ENCODE results near the gene MAD1L1. TPM values are rescaled to one million over a fixed set of nuclear protein-coding genes. Genes with fewer than 3 reads are reported as not detected.
A peak's percentile ranks its signal among the peaks of the same experiment; 100 is the strongest.

The MAD1L1 gene
- total RNA-seq, 1 experiment from 2014 or later, result 43.8 TPM

GRCh38 chr7:2199956-2200583 lies 32.7 kb downstream of the MAD1L1 start:
- peak overlapping the region; percentile 31; the same call in 1 of the 2 replicates for H3K27ac Mint-ChIP-seq
- CTCF ChIA-PET, result interaction anchor here (1.4 kb wide), 1 partner anchor 9 kb away, joined by 7 read pairs; no protein-coding TSS in a partner anchor
- TF ChIP-seq TEAD4 (CRISPR knock-in tag; IDR thresholded peaks at IDR 0.05), result no peak
- no peak for TF ChIP-seq FOXJ3 (CRISPR knock-in tag; IDR thresholded peaks at IDR 0.05; ENCODE audit: borderline replicate concordance)
- no peak for TF ChIP-seq ZNF281 (CRISPR knock-in tag; IDR thresholded peaks at IDR 0.05)
- TF ChIP-seq ZNF138 (CRISPR knock-in tag; conservative IDR thresholded peaks at IDR 0.05), result no peak
- TF ChIP-seq CREB1 (CRISPR knock-in tag; IDR thresholded peaks at IDR 0.05), result no peak

GRCh38 chr7:2199528-2199927 lies 33.2 kb downstream of the MAD1L1 start:
- no peak overlapping the region for H3K27ac Mint-ChIP-seq
- no peaks in the 10 kb centered on the region for H3K4me1 Mint-ChIP-seq
- H3K36me3 Mint-ChIP-seq, result peaks cover 37% of the 10 kb centered on the region
- TF ChIP-seq IRF2 (CRISPR knock-in tag; IDR thresholded peaks at IDR 0.05; ENCODE audit: borderline replicate concordance, low read depth) (no peak), KAT7 (CRISPR knock-in tag; IDR thresholded peaks at IDR 0.05; ENCODE audit: borderline replicate concordance) (no peak), JAZF1 (CRISPR knock-in tag; IDR thresholded peaks at IDR 0.05) (no peak), CBFB (CRISPR knock-in tag; IDR thresholded peaks at IDR 0.05; ENCODE audit: low read depth) (no peak), ARID4B (CRISPR knock-in tag; IDR thresholded peaks at IDR 0.05; ENCODE audit: borderline replicate concordance) (no peak), GTF2I (CRISPR knock-in tag; conservative IDR thresholded peaks at IDR 0.05) (no peak), RELA (CRISPR knock-in tag; IDR thresholded peaks at IDR 0.05; ENCODE audit: borderline replicate concordance) (no peak), NFATC4 (CRISPR knock-in tag; IDR thresholded peaks at IDR 0.05) (no peak), USF2 (CRISPR knock-in tag; IDR thresholded peaks at IDR 0.05) (no peak)
- CTCF ChIA-PET, result no interaction called here
- POLR2A ChIA-PET, result no interaction called here
- ATAC-seq (no peak), DNase-seq (ENCODE audit: low spot score) (no peak)
- no peak overlapping the region for H3K4me3 Mint-ChIP-seq
- peaks cover 14% of the 10 kb centered on the region; the same call in 1 of the 2 replicates for H3K9me3 Mint-ChIP-seq
- no peaks in the 10 kb centered on the region for H3K27me3 Mint-ChIP-seq (ENCODE audit: low read depth)

More at GRCh38 chr7:2199956-2200583, 32.7 kb downstream of the MAD1L1 start:
- Mint-ChIP-seq H3K27me3 (ENCODE audit: low read depth) (no peaks in the 10 kb centered on the region), H3K4me1 (no peaks in the 10 kb centered on the region), H3K9me3 (peaks cover 14% of the 10 kb centered on the region; the same call in 1 of the 2 replicates), H3K36me3 (peaks cover 36% of the 10 kb centered on the region), H3K4me3 (no peak overlapping the region)
- DNase-seq (ENCODE audit: low spot score), result no peak
- no peak for ATAC-seq
- POLR2A ChIA-PET, result no interaction called here

GRCh38 chr7:2198760-2199159 lies 34.0 kb downstream of the MAD1L1 start:
- Mint-ChIP-seq H3K4me1 (no peaks in the 10 kb centered on the region), H3K27me3 (ENCODE audit: low read depth) (no peaks in the 10 kb centered on the region), H3K4me3 (no peak overlapping the region), H3K9me3 (peaks cover 14% of the 10 kb centered on the region; the same call in 1 of the 2 replicates), H3K36me3 (peaks cover 34% of the 10 kb centered on the region), H3K27ac (no peak overlapping the region)
- ChIA-PET CTCF (no interaction called here), POLR2A (no interaction called here)
- no peak for ATAC-seq
- DNase-seq (ENCODE audit: low spot score), result no peak
- TF ChIP-seq TEAD4 (CRISPR knock-in tag; IDR thresholded peaks at IDR 0.05) (no peak), ESRRA (CRISPR knock-in tag; IDR thresholded peaks at IDR 0.05; ENCODE audit: borderline replicate concordance) (no peak), PREB (CRISPR knock-in tag; IDR thresholded peaks at IDR 0.05; ENCODE audit: borderline replicate concordance) (no peak), SOX15 (CRISPR knock-in tag; IDR thresholded peaks at IDR 0.05) (no peak), NR2C2 (CRISPR knock-in tag; IDR thresholded peaks at IDR 0.05) (no peak), STAT6 (CRISPR knock-in tag; conservative IDR thresholded peaks at IDR 0.05; ENCODE audit: low read depth) (no peak)
